OCI-LY7 (cell line): Measurements from ENCODE around the gene GAPDHS. TPM values are rescaled to one million over a fixed set of nuclear protein-coding genes. Genes with fewer than 3 reads are reported as not detected.
A peak's percentile ranks its signal among the peaks of the same experiment; 100 is the strongest.

Experiments used
- BruUV-seq: library from RNA; stranded (reverse); fragments of 400-500 nt; replicated peaks from 2 replicates; lab custom pipeline; 2021; lab: Mats Ljungman, UMichigan
- CTCF ChIA-PET: fragments of 300-600 bp; sonication (Branson Sonifier 250); formaldehyde crosslinking; loops from one replicate; lab custom pipeline; 2022; ENCODE audit warnings: antibody characterized with exemption; ENCODE audit not compliant: unreplicated experiment; lab: Charles Lee
- POLR2A ChIA-PET: fragments of 300-600 bp; sonication (Branson Sonifier 250); formaldehyde crosslinking; loops from one replicate; lab custom pipeline; 2022; ENCODE audit warnings: antibody characterized with exemption; lab: Charles Lee
- DNase-seq: peaks from one replicate; pipeline ENCODE4 v3.0.0-alpha.2; 2015; ENCODE audit warnings: low spot score
- H2AFZ ChIP-seq: fragments of 200-600 bp; sonication (generic), shearing (Covaris generic); 2 replicates; pipeline ENCODE4 v1.6.1; 2014; ENCODE audit warnings: mild to moderate bottlenecking, antibody characterized with exemption, low read length, moderate library complexity
- H3K27ac ChIP-seq: fragments of 200-600 bp; sonication (generic); 2 replicates; pipeline ENCODE4 v1.5.1; 2014; ENCODE audit warnings: mixed run types, low read depth, mild to moderate bottlenecking, moderate library complexity, low read length, inconsistent platforms; ENCODE audit not compliant: poor library complexity, severe bottlenecking
- H3K36me3 ChIP-seq: fragments of 200-600 bp; sonication (generic); 2 replicates; pipeline ENCODE4 v1.6.1; 2014; ENCODE audit warnings: mild to moderate bottlenecking, antibody characterized with exemption, low read length, moderate library complexity, mixed read lengths; ENCODE audit not compliant: insufficient read depth
- H3K4me1 ChIP-seq: fragments of 200-600 bp; sonication (generic); 2 replicates; pipeline ENCODE4 v1.5.1; 2014; ENCODE audit warnings: mild to moderate bottlenecking, low read length; ENCODE audit not compliant: insufficient read depth, poor library complexity, severe bottlenecking
- H3K4me2 ChIP-seq: fragments of 200-600 bp; sonication (generic); 2 replicates; pipeline ENCODE4 v1.6.1; 2014; ENCODE audit warnings: mild to moderate bottlenecking, low read length
- H3K4me3 ChIP-seq: fragments of 200-600 bp; sonication (generic); 2 replicates; pipeline ENCODE4 v1.5.1; 2014; ENCODE audit warnings: mild to moderate bottlenecking, low read depth, low read length; ENCODE audit not compliant: poor library complexity, severe bottlenecking
- H3K79me2 ChIP-seq: fragments of 200-600 bp; sonication (generic); 2 replicates; pipeline ENCODE4 v1.6.1; 2016; ENCODE audit warnings: low read depth, mild to moderate bottlenecking, low read length, moderate library complexity, mixed read lengths; ENCODE audit not compliant: insufficient read depth
- H3K9me2 ChIP-seq: fragments of 200-600 bp; sonication (generic); 2 replicates; pipeline ENCODE4 v1.6.1; 2016; ENCODE audit warnings: mild to moderate bottlenecking, low read length, mixed read lengths; ENCODE audit not compliant: insufficient read depth
- H3K9me3 ChIP-seq: fragments of 200-600 bp; sonication (generic); 2 replicates; pipeline ENCODE4 v1.6.1; 2014; ENCODE audit warnings: mild to moderate bottlenecking, mixed run types, low read length, mixed read lengths
- H4K20me1 ChIP-seq: fragments of 200-600 bp; sonication (generic); 2 replicates; pipeline ENCODE4 v1.6.1; 2014; ENCODE audit warnings: mild to moderate bottlenecking, antibody characterized with exemption, low read length, moderate library complexity, mixed read lengths; ENCODE audit not compliant: insufficient read depth
- EZH2phosphoT487 ChIP-seq: fragments of 200-600 bp; sonication (generic); IDR thresholded peaks from 2 replicates; pipeline ENCODE4 v1.6.1; 2018; ENCODE audit warnings: low read depth, borderline replicate concordance, mild to moderate bottlenecking, mixed run types, antibody characterized with exemption, low read length, moderate library complexity, mixed read lengths
- intact Hi-C: fragments of 100-400 bp; cut with micrococcal nuclease; formaldehyde crosslinking; loops from one replicate; pipeline ENCODE4 v1.10.0; 2022; ENCODE audit not compliant: unreplicated experiment
- total RNA-seq, 2 experiments: library from RNA; depleted of rRNA in 1 of 2; stranded (reverse); fragments of >200 nt in 1 of 2; shearing (Covaris generic) in 1 of 2; gene quantifications; 2 replicates each; pipeline ENCODE4 v1.2.3, GENCODE V29; 2014 to 2022
- TF ChIP-seq, protein P1 (sequence below): fragments of 200-600 bp; sonication (generic); conservative IDR thresholded peaks from 2 replicates; pipeline ENCODE4 v1.5.1; 2014; ENCODE audit warnings: mild to moderate bottlenecking, antibody characterized with exemption, low read length, moderate library complexity, mixed read lengths

Gene GAPDHS
- total RNA-seq, 2 experiments from 2014 or later: not detected

GRCh38 chr19:35512831-35513627 is 20.2 kb upstream of the GAPDHS start:
- CTCF ChIA-PET: no interaction called here
- no TSS peak for BruUV-seq

DNA sequence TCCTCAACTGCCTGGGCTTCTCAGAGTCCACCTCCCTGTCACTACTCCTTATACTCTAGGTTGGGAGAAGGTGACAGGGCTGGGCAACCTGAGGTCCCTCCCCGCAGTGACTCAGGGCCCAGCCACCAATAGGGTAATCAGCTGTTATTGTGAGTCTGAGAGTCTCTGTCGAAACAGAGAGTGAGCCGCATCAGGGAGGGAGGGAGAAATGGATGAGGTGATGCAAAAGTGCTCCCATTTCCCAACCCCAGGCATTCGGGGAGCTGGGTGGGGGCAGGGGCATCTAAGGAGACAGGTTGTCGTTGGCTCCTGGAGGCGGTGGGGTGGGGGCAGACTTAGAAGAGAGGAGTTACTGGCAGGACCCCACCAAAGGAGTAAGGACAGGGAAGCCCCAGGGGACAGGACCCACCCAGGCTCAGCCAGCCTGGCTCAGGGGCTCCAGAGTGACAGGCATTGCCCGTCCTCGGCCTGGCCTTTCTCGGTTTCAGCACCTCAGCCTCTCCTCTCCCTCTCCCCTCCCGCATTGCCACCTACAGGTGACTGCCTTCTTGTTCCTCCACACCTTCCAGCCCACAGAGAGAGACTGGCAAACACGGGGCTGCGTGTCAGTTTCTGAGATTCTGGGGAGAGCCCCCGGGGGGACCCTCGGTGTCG is 19.5 kb upstream of the GAPDHS start, which contains the start of gene DMKN:
DMKN (minus strand) TSS at position 22 of the 654 bp plus-strand sequence. CDS start 174 bp downstream, outside the sequence.
- BruUV-seq: no TSS peak
- no peaks in the 10 kb centered on the region for H4K20me1 ChIP-seq
- no peaks in the 10 kb centered on the region for H3K9me2 ChIP-seq
- H2AFZ ChIP-seq: no peak within 1 kb of the TSS
- H3K9me3 ChIP-seq: no peaks in the 10 kb centered on the region
- H3K4me2 ChIP-seq: no peak within 1 kb of the TSS
- H3K27ac ChIP-seq: no peak within 1 kb of the TSS
- CTCF ChIA-PET: no interaction called here
- H3K4me1 ChIP-seq: no peaks in the 10 kb centered on the region
- POLR2A ChIA-PET: no interaction called here
- intact Hi-C loops: no loop called here
- H3K79me2 ChIP-seq: no peaks in the 10 kb centered on the region
- TF ChIP-seq EZH2phosphoT487: no peak
- TF ChIP-seq, protein P1, sequence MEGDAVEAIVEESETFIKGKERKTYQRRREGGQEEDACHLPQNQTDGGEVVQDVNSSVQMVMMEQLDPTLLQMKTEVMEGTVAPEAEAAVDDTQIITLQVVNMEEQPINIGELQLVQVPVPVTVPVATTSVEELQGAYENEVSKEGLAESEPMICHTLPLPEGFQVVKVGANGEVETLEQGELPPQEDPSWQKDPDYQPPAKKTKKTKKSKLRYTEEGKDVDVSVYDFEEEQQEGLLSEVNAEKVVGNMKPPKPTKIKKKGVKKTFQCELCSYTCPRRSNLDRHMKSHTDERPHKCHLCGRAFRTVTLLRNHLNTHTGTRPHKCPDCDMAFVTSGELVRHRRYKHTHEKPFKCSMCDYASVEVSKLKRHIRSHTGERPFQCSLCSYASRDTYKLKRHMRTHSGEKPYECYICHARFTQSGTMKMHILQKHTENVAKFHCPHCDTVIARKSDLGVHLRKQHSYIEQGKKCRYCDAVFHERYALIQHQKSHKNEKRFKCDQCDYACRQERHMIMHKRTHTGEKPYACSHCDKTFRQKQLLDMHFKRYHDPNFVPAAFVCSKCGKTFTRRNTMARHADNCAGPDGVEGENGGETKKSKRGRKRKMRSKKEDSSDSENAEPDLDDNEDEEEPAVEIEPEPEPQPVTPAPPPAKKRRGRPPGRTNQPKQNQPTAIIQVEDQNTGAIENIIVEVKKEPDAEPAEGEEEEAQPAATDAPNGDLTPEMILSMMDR: peak; percentile 34; the same call in 1 of the 2 replicates
- H3K4me3 ChIP-seq: no peak within 1 kb of the TSS
- H3K36me3 ChIP-seq: no peaks in the 10 kb centered on the region
- no peak for DNase-seq

More at GRCh38 chr19:35512831-35513627, 20.2 kb upstream of the GAPDHS start:
- Histone ChIP-seq H3K4me1 (no peaks in the 10 kb centered on the region), H4K20me1 (no peaks in the 10 kb centered on the region), H2AFZ (no peak overlapping the region), H3K79me2 (no peaks in the 10 kb centered on the region), H3K4me2 (no peak overlapping the region), H3K27ac (no peak overlapping the region), H3K9me2 (no peaks in the 10 kb centered on the region), H3K4me3 (no peak overlapping the region), H3K9me3 (no peaks in the 10 kb centered on the region), H3K36me3 (no peaks in the 10 kb centered on the region)
- no peak for DNase-seq
- POLR2A ChIA-PET: no interaction called here
- no peak for TF ChIP-seq EZH2phosphoT487
- TF ChIP-seq, protein P1: no peak
- intact Hi-C loops: no loop called here
